Measurements from ENCODE around the gene UGT1A1.

The UGT1A1 gene

DNA sequence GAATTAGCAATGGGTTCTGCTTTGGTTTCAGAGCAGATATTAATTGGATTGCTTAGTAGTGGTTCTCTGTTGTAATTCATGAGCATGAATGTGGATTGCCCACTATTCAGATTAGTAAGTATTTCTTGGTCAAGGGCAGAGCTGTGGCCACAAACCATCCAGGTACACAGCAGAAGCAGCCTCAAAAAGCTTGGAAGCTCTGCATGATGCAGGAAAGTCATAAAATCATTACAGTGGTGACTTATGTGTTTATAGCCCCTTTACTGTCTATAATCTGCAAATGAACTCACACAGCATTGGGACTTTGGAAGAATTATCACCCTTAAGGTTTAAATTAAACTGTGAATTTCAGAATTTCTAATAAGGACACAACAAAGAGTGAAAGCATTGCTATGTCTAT lies 1.9 kb upstream of the UGT1A1 start:
- no peak for DNase-seq (ENCODE audit: low read depth)

DNA sequence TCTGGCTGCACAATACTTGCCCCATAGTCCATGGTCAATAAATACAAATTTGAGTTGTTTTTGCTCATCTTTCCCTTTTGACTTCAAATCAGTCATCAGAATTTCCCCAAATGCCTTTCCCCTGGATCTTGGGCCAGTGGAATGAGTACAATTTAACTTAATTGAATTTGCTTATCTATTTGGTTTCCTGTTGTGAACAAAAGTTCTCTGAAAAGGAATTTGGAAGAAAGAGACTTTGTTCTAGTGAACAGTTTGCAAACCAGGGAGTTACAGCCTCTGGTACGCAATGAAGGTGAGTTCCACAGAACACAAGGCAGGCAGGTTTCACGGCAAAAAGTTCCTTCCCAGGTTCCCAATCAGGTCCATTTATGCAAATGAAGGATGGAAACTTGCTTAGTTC lies 1.2 kb upstream of the UGT1A1 start:
- no peak for DNase-seq (ENCODE audit: low read depth)

DNA sequence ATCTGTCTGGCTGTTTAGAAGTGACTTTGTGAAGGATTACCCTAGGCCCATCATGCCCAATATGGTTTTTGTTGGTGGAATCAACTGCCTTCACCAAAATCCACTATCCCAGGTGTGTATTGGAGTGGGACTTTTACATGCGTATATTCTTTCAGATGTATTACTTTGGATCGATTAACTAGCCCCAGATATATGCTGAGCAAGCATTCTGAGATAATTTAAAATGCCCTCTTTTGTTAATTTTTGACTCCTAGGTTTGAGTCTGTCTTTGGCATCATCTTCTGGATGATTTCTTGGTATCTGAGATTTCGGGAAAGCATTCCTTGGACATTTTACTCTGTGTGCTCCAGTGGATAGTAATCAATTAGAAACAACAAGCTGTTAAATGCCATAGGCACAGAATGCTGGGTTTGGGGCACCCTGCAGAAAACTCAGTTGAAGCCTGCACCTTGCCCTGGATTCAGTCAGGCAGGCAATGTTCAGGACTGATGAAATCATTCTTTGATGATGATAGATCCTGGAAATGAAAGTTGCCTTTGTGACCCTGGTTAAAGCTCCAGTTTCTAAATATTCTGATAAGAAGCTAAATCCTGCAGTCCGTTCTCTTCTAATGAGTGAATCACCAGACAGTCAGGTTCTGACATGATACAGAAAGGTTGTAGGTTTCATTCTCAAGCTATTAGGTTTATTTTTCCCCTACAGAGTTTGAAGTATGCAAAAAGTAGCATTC lies 1.1 kb downstream of the UGT1A1 start:
- DNase-seq (ENCODE audit: low read depth), result no peak

DNA sequence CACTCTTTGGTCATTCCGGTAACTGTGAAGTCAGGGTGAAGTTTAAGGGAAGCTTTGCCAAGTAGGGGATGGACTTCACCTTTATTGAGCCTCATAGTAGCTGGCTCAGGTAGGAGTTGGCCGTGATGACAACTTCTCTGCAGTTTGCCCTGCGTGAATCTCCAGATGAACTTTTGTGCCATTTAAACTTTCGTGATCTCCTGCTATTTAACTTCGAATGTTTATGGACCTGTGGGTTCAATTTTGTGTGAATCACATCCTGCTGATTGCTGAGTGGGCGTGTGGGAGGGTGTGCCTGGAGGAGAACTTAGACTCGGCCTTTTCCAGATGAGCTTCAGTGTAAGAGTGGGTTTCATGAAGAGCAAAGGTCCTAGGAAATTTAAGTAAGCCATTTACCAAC lies 4.2 kb downstream of the UGT1A1 start:
- peak; percentile 65 for DNase-seq (ENCODE audit: low read depth)

DNA sequence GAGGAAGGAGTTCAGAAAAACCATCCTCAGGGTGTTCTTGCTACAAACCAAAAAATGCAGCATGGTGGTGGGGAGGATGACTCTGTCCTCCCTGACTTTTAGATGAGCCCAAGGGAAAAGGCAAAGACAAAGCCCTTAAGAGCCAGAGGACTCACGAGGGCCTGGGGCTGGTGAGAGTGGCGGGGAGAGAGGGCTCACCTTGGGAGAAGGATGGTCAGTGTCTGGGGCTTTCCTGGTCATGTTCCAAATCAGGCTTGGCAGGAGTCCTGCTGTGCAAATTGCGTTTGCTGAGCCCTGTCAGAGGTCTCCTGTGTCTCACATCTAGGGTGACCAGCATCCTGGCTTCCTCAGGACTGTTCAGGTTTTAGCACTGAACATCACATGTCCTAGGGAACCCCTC lies 4.7 kb downstream of the UGT1A1 start:
- peak; percentile 6 for DNase-seq (ENCODE audit: low read depth)

DNA sequence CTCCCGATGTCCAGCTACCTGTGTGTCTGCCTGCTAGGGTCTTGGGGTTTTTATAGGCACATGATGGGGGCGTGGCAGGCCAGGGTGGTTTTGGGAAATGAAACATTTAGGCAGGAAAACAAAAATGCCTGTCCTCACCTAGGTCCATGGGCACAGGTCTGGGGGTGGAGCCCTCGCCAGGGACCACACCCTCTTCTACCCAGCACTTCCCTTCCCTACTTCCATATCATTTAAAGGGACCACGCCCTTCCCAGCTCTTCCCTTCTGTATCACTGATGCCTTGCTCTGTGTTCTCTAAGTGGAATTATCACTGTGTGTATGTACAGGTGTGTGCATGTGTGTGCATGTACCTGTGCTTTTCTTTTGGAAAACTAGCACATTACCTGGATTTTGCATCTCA lies 6.3 kb downstream of the UGT1A1 start:
- no peak for DNase-seq (ENCODE audit: low read depth)

DNA sequence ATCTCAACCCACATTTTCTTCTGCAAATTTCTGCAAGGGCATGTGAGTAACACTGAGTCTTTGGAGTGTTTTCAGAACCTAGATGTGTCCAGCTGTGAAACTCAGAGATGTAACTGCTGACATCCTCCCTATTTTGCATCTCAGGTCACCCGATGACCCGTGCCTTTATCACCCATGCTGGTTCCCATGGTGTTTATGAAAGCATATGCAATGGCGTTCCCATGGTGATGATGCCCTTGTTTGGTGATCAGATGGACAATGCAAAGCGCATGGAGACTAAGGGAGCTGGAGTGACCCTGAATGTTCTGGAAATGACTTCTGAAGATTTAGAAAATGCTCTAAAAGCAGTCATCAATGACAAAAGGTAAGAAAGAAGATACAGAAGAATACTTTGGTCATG lies 8.0 kb downstream of the UGT1A1 start:
- no peak for DNase-seq (ENCODE audit: low read depth)

DNA sequence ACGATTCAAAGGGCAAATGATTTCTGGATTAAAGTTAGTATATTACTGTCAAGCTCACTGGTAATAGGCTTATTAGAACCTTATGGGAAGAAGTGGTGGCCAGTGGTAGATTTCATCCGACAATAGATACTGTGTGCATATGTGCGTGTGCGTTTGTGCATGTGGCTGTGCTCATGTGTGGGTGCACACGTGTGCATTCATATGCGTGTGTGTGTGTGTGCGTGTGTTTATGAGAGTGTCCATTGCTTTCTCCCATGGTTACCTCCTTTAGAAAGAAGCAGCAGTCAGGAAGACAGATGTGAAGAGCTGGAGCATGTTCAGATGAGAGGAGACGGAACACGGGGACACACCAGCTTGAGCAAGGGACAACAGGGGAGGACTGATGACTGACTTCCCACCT lies 9.2 kb downstream of the UGT1A1 start:
- DNase-seq (ENCODE audit: low read depth), result no peak

DNA sequence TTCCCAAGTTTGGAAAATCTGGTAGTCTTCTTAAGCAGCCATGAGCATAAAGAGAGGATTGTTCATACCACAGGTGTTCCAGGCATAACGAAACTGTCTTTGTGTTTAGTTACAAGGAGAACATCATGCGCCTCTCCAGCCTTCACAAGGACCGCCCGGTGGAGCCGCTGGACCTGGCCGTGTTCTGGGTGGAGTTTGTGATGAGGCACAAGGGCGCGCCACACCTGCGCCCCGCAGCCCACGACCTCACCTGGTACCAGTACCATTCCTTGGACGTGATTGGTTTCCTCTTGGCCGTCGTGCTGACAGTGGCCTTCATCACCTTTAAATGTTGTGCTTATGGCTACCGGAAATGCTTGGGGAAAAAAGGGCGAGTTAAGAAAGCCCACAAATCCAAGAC lies 12.1 kb downstream of the UGT1A1 start:
- DNase-seq (ENCODE audit: low read depth), result no peak

DNA sequence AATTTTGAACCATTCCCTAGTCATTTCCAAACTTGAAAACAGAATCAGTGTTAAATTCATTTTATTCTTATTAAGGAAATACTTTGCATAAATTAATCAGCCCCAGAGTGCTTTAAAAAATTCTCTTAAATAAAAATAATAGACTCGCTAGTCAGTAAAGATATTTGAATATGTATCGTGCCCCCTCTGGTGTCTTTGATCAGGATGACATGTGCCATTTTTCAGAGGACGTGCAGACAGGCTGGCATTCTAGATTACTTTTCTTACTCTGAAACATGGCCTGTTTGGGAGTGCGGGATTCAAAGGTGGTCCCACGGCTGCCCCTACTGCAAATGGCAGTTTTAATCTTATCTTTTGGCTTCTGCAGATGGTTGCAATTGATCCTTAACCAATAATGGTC lies 12.5 kb downstream of the UGT1A1 start:
- DNase-seq (ENCODE audit: low read depth), result no peak

DNA sequence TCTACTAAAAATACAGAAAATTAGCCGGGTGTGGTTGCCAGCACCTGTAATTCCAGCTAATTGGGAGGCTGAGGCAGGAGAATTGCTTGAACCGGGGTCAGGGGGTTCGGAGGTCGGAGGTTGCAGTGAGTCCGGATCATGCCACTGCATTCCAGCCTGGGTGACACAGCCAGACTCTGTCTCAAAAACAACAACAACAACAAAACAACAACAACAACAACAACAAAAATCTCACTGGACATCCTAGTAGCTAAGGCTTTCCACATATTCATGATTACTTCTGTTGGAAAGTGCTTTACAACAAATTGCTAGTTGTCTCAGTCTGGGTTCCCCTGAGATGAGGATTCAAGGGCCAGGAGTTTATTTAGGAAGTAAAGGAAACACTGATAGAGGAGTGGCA lies 13.8 kb downstream of the UGT1A1 start:
- DNase-seq (ENCODE audit: low read depth), result no peak

DNA sequence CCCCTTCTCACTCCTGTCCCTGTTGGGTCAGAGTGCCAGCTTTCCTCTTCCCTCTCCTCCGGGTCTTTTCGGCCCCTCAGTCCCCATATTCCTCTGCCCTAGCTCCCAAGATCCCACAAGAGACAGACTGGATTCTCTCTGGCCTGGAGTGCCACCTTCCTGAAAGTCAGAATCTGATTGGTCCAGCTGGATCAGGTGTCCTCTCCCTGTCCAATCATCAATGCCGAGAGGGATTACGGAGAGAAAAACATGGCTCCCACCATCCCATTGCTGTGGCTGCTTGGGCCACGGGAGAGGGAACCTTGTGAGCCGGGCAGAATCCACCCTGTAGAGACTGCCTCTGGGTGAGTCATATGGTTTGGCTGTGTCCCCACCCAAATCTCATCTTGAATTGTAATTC lies 15.3 kb downstream of the UGT1A1 start:
- no peak for DNase-seq (ENCODE audit: low read depth)

DNA sequence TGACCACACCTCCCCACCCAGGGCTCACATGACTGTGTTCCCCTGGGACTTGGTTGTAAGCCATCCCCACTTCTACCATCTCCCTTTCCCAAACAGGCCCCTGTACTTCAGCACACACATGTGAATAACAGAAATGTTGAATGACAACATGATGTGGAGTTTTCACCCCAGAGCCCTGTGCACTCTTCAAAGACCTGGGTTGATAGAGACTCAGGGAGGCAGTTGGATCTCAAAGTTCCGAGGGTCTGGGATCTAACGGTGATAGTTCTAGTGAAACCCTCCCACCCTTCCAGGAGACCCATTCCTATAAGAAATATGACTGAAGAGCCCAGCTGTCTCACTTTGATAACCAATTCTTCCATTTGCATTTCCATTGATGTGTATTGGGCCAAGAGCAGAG lies 18.0 kb downstream of the UGT1A1 start, which contains the start of gene MROH2A:
MROH2A (plus strand) TSS at position 301 of the 400 bp plus-strand sequence. CDS start 1,029 bp downstream, outside the sequence.
- no peak for DNase-seq (ENCODE audit: low read depth)

DNA sequence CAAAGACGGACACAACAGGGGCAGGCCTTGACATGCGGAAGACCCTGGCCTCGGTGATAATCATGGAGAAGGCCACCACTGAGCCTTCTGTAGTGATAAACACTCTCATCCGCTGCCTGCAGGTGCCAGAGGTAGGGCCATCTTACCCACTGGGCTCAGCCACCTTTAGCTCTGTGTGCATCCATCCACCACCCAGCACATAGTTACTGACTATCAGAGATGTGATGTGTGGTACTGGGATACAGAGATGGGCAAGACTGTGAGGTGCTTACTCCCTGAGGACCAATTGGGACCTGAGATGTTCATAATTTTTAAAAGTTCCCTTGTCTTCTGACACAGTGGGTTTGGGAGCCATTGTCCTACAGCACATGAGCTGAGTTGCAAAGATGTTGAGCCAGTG lies 19.7 kb downstream of the UGT1A1 start:
- DNase-seq (ENCODE audit: low read depth), result no peak

DNA sequence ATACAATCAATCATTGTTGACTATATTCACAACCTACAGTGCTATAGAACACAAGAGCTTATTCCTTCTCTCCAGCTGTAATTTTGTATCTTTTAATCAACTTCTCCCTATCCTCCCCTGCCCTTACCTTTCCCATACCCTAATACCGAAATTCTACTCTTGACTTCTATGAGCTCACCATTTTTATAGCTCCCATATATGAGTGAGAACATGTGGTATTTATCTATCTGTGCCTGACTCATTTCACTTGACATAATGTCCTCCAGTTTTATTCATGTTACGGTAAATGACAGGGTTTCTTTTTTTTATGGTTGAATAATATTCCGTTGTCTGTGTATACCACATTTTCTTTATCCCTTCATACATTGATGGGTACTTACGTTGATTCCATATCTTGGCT lies 20.7 kb downstream of the UGT1A1 start:
- DNase-seq (ENCODE audit: low read depth), result no peak

DNA sequence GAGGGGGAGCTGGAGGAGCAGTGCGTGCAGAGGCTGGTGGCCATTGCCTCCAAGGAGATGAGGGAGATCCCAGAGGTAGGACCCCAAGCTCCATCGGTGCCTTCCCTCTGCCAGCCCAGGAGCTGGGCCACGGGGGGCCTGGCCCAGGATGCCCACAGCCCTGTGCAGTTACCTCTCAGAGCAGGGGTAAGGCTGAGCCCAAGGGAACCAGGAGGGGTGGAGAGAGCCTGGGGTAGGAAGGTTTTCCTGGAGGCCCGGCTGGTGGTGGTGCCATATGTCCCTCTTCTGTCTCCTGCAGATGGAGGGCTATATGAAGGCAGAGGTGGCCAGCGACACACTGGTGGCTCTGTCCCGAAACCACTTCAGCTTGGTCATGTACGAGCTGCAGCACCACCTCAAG lies 29.5 kb downstream of the UGT1A1 start:
- DNase-seq (ENCODE audit: low read depth), result no peak

DNA sequence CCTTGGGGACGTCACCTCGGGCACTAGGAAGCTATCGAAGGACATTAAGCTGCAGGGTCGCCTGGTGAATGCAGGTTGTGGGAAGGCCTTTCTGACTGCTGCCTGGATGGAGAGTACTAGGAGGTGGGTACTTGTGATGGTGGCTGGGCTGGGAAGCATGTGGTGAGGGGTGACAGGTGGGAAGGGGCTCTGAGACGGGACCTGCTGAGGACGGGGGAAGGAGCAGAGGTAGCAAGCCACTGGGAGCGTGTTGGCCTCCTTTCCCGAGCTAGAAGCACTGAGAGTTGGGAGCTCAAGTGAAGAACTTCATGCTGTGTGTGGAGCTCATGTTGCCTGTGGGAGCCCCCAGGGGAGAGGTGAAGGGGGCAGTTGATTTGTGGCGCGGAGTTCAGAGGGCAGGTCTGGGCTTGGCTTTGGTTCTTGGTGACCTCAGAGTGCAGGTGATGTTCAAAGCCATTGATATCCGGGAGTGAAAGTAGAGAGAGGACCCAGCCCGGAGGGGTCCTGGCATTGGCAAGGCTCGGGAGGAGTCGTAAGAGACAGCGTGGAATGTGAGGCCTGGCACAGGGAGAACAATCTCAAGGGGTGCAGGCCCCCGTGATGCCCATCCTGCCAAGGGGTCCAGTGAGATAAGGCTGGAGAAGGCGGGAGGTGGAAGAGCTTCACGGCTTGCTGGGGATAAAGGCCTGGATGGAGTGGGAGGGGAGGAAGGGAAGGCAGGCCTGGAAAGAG lies 31.2 kb downstream of the UGT1A1 start:
- DNase-seq (ENCODE audit: low read depth), result no peak

DNA sequence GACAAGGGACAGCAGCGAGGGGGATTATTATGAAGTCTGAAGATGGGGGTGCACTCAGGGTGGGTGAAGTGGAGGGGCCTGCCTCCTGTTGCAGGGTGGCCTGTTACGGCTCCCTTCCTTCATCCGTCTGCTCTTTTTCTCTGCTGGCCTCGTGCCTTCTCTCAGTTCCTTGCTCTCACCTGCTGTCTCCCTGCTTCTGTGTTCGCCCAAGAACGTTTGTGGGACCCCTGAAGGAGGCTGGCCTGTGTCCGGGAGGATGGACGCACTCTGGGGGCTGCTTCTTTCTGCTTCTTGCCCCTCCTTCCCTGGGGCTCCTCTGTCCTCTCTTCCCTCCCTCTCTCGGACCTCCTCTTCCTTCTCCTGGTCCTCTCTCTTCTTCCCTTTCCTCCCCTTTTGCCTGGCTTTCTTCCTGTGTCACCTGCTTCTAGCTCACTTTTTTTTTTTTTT lies 31.8 kb downstream of the UGT1A1 start:
- no peak for DNase-seq (ENCODE audit: low read depth)

DNA sequence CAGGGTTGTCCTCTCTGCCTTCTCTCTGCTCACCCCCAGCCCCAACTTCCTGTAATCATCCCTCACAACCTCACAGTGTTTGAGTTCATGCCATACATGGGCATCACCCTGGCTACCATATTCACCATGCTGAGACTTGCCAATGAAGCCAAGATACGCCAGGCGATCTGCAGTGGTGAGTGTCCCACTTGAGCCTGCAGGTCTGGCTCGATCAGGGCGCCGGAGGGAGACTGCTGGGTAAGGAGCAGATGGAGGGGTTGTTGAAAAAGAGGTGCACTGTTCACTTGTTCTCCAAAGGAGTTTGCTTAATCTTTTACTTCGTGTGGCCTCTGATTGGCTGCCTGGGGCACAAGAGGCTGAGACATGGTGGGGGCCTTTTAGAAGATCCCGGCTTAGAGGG lies 32.6 kb downstream of the UGT1A1 start:
- no peak for DNase-seq (ENCODE audit: low read depth)

DNA sequence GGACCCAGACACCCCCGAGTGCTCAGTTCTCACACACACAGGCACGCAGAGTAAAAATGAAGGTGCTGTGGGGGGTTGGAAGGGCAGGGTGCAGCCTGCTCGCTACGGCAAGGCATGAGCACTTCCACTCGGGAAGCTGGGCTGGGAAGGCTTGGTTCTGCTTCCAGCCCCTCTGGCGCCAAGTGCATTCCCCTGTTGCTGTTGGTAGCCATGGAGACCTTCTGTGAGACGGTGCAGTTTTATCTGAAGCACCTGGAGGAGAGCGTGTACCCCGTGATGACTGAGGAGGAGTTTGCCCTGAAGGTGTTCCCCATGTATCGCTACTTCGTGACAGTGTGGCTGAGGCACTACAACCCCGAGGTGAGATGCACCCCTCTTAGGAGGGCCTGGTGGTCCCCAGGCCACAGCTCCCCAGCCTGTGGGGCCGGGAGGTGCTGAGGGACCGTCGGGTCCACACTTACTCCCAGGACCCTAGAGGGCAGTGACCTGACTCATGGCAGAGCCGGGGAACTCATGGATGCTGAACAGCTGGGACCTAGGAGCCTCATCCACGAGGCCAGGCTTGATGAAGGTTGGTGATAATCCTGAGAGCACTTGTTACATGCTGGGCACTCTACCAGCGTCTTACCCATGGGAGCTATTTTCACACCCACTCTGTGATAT lies 33.5 kb downstream of the UGT1A1 start:
- no peak for DNase-seq (ENCODE audit: low read depth)

DNA sequence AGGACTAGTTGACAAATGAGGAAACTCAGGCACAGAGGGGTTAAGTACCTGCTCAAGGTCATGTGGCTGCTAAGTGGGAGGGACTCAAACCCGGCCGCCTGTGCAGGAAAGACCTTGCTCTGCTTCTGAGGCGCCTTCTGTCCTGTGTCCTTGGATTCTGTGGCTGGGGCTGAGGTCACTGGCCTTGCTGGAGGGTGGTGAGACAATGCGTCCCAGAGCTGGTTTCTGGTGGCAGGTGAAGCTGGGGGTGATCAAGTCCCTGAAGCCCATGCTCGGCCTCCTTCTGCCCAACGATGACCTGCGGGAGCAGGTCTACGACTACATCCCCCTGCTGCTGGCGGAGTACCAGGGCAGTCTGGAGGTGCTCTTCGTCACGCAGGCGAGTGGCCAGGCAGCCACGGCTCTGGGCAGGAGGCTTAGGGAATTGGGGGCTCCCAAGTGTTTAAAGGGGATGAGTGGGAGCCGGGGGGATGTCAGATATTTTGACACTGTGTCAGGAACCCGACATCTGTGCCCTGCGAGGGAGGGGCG lies 34.1 kb downstream of the UGT1A1 start:
- no peak for DNase-seq (ENCODE audit: low read depth)

DNA sequence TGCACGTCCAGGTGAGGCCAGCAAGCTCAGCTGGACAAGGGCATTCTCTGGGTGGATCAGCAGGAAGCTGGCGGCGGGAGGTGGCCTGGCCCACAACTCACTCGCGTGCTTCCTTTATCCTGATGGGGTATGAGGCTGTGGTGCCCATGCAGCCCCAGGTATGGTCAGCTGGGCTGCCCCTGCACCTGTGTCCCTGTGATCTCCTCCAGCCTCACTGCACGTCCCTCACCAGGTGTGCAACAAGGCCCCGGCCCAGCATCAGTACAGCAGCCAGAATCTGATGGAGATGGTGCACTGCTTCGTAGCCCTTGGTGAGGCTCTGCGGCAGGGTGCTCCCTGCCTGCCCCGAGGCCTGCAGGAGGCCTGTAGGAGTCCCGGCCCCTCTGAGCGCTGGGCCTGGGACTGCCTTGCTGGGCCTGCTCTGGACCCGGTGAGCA lies 35.7 kb downstream of the UGT1A1 start:
- DNase-seq (ENCODE audit: low read depth), result no peak

DNA sequence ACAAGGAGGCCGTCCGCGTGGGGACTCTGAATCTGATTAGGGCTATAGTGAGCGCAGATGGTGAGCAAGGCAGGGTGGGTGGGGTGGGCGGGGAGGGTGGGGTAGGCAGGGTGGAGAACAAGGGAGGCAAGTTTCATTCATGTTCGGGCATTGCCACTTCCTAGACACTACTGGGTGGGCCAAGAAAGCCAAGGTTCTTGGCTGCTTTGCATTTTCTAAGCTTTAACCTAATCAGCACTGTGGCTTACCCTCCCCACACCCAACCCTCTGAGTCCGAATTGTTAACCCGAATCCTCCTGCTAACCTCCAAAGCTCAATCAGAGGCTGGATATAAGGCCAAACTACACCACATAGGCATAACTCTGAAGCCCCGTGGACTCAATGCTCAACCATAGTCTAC lies 36.2 kb downstream of the UGT1A1 start:
- no peak for DNase-seq (ENCODE audit: low read depth)

Measured in ELR (cell line).